ENCODE data around the gene PATJ.

PATJ gene

DNA sequence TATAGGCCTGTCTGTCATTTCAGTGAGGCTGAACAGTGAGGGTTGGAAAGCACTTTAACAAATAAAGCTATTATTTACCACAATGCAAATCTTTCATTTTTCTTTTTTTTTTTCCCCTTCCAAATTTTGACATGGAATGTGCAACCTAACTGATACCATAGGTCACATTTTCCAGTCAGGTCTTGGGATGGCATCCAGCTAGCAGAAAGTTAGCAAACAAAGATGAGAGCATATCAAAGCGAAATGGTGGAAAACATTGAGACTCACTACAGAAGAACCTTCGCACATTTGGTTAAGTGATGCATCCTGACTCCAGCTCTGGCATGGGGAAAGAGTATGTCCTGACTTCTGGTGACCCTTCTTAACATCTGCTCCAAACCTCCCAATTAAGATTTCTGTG is 347.3 kb downstream of the PATJ start:
- Histone ChIP-seq H3K9me3 (ENCODE audit: control insufficient read depth, low read length) (no peaks in the 10 kb centered on the region), H3K27ac (ENCODE audit: low read depth, low read length, severe bottlenecking) (no peak overlapping the region), H3K4me3 (ENCODE audit: extremely low read depth, insufficient read depth, low read length, poor library complexity, severe bottlenecking) (no peak overlapping the region), H3K36me3 (ENCODE audit: control insufficient read depth, insufficient read depth, low read length) (no peaks in the 10 kb centered on the region), H3K4me1 (ENCODE audit: control insufficient read depth, insufficient read depth, low read length, poor library complexity, severe bottlenecking) (no peaks in the 10 kb centered on the region)
- 100% methylated on average over 2 of the region's 2 CpGs for WGBS, 2 experiments (ENCODE audit: insufficient coverage in 2 of 2)

DNA sequence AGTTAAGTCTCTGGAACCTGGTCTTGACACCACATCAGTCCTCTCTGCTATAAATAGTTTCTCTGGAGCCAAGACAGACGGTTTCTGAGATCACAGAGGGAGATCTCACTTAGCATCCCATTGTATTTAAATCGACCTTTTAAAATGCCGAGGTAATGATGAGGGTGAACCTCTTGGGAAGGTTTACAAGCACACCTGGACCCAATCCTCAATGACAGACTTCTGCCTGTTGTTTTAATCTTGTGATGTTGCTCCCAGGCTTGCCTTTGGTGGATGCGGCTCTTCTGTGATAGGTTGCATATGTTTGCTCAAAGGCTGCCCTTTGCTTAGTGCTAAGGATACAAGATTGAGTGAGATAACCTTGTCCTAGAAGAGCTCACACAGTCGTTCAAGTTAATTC is 347.7 kb downstream of the PATJ start:
- Histone ChIP-seq H3K9me3 (ENCODE audit: control insufficient read depth, low read length) (no peaks in the 10 kb centered on the region), H3K4me3 (ENCODE audit: extremely low read depth, insufficient read depth, low read length, poor library complexity, severe bottlenecking) (no peak overlapping the region), H3K27ac (ENCODE audit: low read depth, low read length, severe bottlenecking) (no peak overlapping the region), H3K4me1 (ENCODE audit: control insufficient read depth, insufficient read depth, low read length, poor library complexity, severe bottlenecking) (no peaks in the 10 kb centered on the region), H3K36me3 (ENCODE audit: control insufficient read depth, insufficient read depth, low read length) (no peaks in the 10 kb centered on the region)
- whole genome bisulfite sequencing, 2 experiments (ENCODE audit: insufficient coverage in 2 of 2), result 74 to 100% methylated on average over 1 to 4 of the region's 5 CpGs

DNA sequence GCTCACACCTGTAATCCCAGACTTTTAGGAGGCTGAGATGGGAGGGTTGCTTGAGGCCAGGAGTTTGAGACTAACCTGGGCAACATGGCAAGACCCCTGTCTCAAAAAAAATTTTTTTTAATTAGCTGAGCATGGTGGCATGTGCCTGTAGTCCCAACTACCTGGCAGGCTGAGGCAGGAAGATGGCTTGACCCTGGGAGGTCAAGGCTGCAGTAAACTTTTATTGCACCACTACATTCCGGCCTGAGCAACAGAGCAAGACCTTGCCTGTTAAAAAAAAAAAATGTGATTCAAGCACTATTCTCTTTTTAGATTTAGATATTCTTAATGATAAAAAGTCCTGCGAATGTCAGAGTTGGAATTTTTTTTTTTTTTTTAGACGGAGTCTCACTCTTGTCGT is 349.8 kb downstream of the PATJ start:
- Histone ChIP-seq H3K4me1 (ENCODE audit: control insufficient read depth, insufficient read depth, low read length, poor library complexity, severe bottlenecking) (no peaks in the 10 kb centered on the region), H3K4me3 (ENCODE audit: extremely low read depth, insufficient read depth, low read length, poor library complexity, severe bottlenecking) (no peak overlapping the region), H3K9me3 (ENCODE audit: control insufficient read depth, low read length) (no peaks in the 10 kb centered on the region), H3K36me3 (ENCODE audit: control insufficient read depth, insufficient read depth, low read length) (no peaks in the 10 kb centered on the region), H3K27ac (ENCODE audit: low read depth, low read length, severe bottlenecking) (no peak overlapping the region)
- no CpG with 5 or more reads among the region's 4 CpGs for WGBS, 2 experiments (ENCODE audit: insufficient coverage in 2 of 2)

DNA sequence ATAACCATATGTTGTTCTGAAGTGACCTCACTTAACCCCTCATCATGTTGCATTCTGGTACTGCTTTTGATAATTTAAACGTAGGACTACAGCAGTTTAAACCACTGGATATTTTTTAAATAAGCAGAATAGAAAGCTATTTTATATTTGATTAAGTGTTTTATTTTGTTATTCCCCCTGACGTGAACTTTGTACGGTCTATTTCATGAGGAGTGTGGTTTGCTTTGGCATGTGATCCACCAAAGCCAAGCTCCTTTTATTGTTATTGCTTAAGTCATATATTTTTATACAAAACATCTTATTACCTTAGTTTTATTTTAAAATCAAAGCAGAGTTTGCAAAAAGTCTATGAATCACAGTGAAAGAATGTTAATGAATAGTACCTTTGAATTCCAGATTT is 351.0 kb downstream of the PATJ start:
- Histone ChIP-seq H3K9me3 (ENCODE audit: control insufficient read depth, low read length) (no peaks in the 10 kb centered on the region), H3K4me1 (ENCODE audit: control insufficient read depth, insufficient read depth, low read length, poor library complexity, severe bottlenecking) (no peaks in the 10 kb centered on the region), H3K4me3 (ENCODE audit: extremely low read depth, insufficient read depth, low read length, poor library complexity, severe bottlenecking) (no peak overlapping the region), H3K27ac (ENCODE audit: low read depth, low read length, severe bottlenecking) (no peak overlapping the region), H3K36me3 (ENCODE audit: control insufficient read depth, insufficient read depth, low read length) (no peaks in the 10 kb centered on the region)
- no CpG with 5 or more reads among the region's 3 CpGs for WGBS, 2 experiments (ENCODE audit: insufficient coverage in 2 of 2)

DNA sequence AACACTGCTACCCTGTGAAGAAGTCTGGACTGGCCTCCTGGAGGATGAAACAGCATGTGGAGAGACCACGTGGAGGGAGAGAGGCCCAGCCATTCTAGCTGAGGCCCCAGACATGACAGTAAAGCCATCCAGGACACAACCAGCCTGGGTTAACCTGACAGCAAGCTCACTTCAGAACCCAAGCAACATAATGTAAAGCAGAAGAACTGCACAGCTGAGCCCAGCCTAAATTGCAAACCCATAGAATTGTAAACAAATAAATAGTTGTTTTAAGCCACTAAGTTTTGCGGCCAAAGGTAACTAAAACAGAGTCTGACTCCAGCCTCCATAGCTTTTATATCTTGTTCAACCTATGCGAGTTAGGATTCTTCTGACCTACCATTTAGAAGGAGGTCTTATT is 355.2 kb downstream of the PATJ start:
- no peak overlapping the region for H3K4me3 ChIP-seq (ENCODE audit: extremely low read depth, insufficient read depth, low read length, poor library complexity, severe bottlenecking)
- H3K4me1 ChIP-seq (ENCODE audit: control insufficient read depth, insufficient read depth, low read length, poor library complexity, severe bottlenecking), result no peaks in the 10 kb centered on the region
- no peaks in the 10 kb centered on the region for H3K9me3 ChIP-seq (ENCODE audit: control insufficient read depth, low read length)
- WGBS, 2 experiments (ENCODE audit: insufficient coverage in 2 of 2), result 70 to 100% methylated on average over 1 to 2 of the region's 3 CpGs
- no peaks in the 10 kb centered on the region for H3K36me3 ChIP-seq (ENCODE audit: control insufficient read depth, insufficient read depth, low read length)
- H3K27ac ChIP-seq (ENCODE audit: low read depth, low read length, severe bottlenecking), result no peak overlapping the region

DNA sequence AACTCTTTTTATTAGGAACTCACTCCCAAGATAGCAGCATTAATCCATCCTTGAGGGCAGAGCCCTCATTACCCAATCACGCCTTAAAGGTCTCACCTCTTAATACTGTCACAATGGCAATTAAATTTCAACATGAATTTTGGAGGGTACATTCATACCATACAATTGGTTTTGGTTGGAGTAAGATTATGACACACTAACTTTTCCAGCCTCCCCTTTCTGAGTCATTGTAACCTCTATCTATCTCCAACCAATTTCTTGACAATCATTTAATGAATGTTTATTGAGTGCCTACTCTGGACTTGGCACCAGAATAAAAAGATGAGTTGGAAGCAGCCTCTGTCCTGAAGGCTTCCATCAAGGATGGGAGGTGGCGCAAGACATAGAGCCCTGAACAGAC is 358.2 kb downstream of the PATJ start:
- H3K27ac ChIP-seq (ENCODE audit: low read depth, low read length, severe bottlenecking), result no peak overlapping the region
- H3K4me3 ChIP-seq (ENCODE audit: extremely low read depth, insufficient read depth, low read length, poor library complexity, severe bottlenecking), result no peak overlapping the region
- H3K36me3 ChIP-seq (ENCODE audit: control insufficient read depth, insufficient read depth, low read length), result no peaks in the 10 kb centered on the region
- no peaks in the 10 kb centered on the region for H3K4me1 ChIP-seq (ENCODE audit: control insufficient read depth, insufficient read depth, low read length, poor library complexity, severe bottlenecking)
- no peaks in the 10 kb centered on the region for H3K9me3 ChIP-seq (ENCODE audit: control insufficient read depth, low read length)
- 100% methylated on average over 1 of the region's 2 CpGs for WGBS, 2 experiments (ENCODE audit: insufficient coverage in 2 of 2)

- no peaks in the 10 kb centered on the region for H3K4me1 ChIP-seq (ENCODE audit: control insufficient read depth, insufficient read depth, low read length, poor library complexity, severe bottlenecking)
- no peaks in the 10 kb centered on the region for H3K9me3 ChIP-seq (ENCODE audit: control insufficient read depth, low read length)
- no peaks in the 10 kb centered on the region for H3K36me3 ChIP-seq (ENCODE audit: control insufficient read depth, insufficient read depth, low read length)
- WGBS, 2 experiments (ENCODE audit: insufficient coverage in 2 of 2), result 75 to 92% methylated on average over 1 to 2 of the region's 3 CpGs
- H3K4me3 ChIP-seq (ENCODE audit: extremely low read depth, insufficient read depth, low read length, poor library complexity, severe bottlenecking), result no peak overlapping the region
- H3K27ac ChIP-seq (ENCODE audit: low read depth, low read length, severe bottlenecking), result no peak overlapping the region
Measured at GRCh38 chr1:62103846-62104245, 361.6 kb downstream of the PATJ start.

GRCh38 chr1:62107923-62108322 is 365.6 kb downstream of the PATJ start:
- Histone ChIP-seq H3K36me3 (ENCODE audit: control insufficient read depth, insufficient read depth, low read length) (no peaks in the 10 kb centered on the region), H3K4me1 (ENCODE audit: control insufficient read depth, insufficient read depth, low read length, poor library complexity, severe bottlenecking) (no peaks in the 10 kb centered on the region), H3K27ac (ENCODE audit: low read depth, low read length, severe bottlenecking) (no peak overlapping the region), H3K4me3 (ENCODE audit: extremely low read depth, insufficient read depth, low read length, poor library complexity, severe bottlenecking) (no peak overlapping the region), H3K9me3 (ENCODE audit: control insufficient read depth, low read length) (no peaks in the 10 kb centered on the region)
- no CpG with 5 or more reads among the region's 1 CpG for WGBS, 2 experiments (ENCODE audit: insufficient coverage in 2 of 2)

DNA sequence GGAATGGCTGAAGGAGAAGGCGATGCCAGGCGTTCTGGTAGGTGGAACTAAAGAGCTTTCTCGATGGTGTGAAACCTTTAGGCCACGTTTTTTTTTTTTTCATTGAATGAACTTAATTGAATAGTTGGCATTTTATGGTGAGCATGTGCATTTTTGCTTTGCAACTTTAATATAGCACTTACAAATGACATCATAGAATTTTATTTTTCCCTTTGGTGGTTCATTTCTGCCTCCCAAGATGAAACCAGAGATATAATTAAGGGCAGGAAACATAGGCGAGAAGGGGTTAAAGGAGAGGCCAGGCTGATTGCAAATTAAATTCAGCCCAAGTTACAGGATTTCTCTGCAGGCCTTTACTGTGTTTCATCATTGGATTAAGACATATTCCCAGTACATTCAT is 366.8 kb downstream of the PATJ start:
- Histone ChIP-seq H3K36me3 (ENCODE audit: control insufficient read depth, insufficient read depth, low read length) (no peaks in the 10 kb centered on the region), H3K27ac (ENCODE audit: low read depth, low read length, severe bottlenecking) (no peak overlapping the region), H3K9me3 (ENCODE audit: control insufficient read depth, low read length) (no peaks in the 10 kb centered on the region), H3K4me3 (ENCODE audit: extremely low read depth, insufficient read depth, low read length, poor library complexity, severe bottlenecking) (no peak overlapping the region), H3K4me1 (ENCODE audit: control insufficient read depth, insufficient read depth, low read length, poor library complexity, severe bottlenecking) (no peaks in the 10 kb centered on the region)
- WGBS, 2 experiments (ENCODE audit: insufficient coverage in 2 of 2), result 92 to 100% methylated on average over 1 to 2 of the region's 5 CpGs

- H3K4me3 ChIP-seq (ENCODE audit: extremely low read depth, insufficient read depth, low read length, poor library complexity, severe bottlenecking), result no peak overlapping the region
- 98 to 100% methylated on average over 4 to 6 of the region's 11 CpGs for WGBS, 2 experiments (ENCODE audit: insufficient coverage in 2 of 2)
- H3K36me3 ChIP-seq (ENCODE audit: control insufficient read depth, insufficient read depth, low read length), result no peaks in the 10 kb centered on the region
Measured at GRCh38 chr1:62110198-62110817, 368.0 kb downstream of the PATJ start.

DNA sequence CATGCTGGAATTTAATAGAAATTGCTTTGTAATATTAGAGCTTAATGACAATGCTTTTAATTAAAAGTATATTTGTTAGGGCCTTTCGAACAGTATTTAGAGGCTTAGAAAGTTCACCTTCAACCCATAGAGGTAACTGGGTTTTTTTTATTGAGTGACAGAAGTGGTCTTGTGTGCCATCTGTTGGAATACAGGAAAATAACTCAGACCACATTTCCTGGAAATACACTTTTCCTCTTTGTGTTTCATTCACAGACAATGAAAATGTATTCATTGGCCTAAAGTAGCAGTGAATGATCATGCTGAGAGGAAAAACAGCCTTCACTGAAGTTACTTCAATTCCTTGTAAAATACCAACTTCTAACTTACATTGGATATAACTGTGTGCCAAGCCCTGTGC is 368.8 kb downstream of the PATJ start:
- Histone ChIP-seq H3K36me3 (ENCODE audit: control insufficient read depth, insufficient read depth, low read length) (no peaks in the 10 kb centered on the region), H3K4me1 (ENCODE audit: control insufficient read depth, insufficient read depth, low read length, poor library complexity, severe bottlenecking) (no peaks in the 10 kb centered on the region), H3K9me3 (ENCODE audit: control insufficient read depth, low read length) (no peaks in the 10 kb centered on the region), H3K4me3 (ENCODE audit: extremely low read depth, insufficient read depth, low read length, poor library complexity, severe bottlenecking) (no peak overlapping the region), H3K27ac (ENCODE audit: low read depth, low read length, severe bottlenecking) (no peak overlapping the region)
- WGBS, 2 experiments (ENCODE audit: insufficient coverage in 2 of 2), result no CpG with 5 or more reads among the region's 1 CpG

More at GRCh38 chr1:62110198-62110817, 368.0 kb downstream of the PATJ start:
- H3K27ac ChIP-seq (ENCODE audit: low read depth, low read length, severe bottlenecking), result no peak overlapping the region
- H3K4me1 ChIP-seq (ENCODE audit: control insufficient read depth, insufficient read depth, low read length, poor library complexity, severe bottlenecking), result no peaks in the 10 kb centered on the region
- H3K9me3 ChIP-seq (ENCODE audit: control insufficient read depth, low read length), result no peaks in the 10 kb centered on the region
